ENCODE measurements around the gene GABRG1.

DNA sequence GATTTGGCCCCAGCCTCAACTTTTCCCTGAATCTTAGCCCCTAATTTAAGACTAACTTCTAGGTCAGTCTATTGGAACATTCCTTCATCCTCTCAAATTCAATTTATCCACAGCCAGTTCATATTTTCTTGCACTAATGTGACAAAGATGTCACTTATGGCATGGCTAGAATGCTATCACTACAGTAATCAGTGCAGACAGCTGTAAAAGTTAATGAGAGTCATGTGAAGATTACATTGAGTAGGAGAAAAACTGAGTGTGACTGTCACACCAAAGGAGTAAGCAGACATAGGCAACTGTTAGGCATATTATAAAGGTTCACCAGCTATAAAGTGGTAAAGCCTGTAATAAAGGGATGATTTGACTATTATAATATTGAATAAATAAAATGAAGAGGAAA is 42.6 kb downstream of the GABRG1 start:
- no peak for TF ChIP-seq POLR2AphosphoS5 (IDR thresholded peaks at IDR 0.05; ENCODE audit: low read depth)
- no peak for TF ChIP-seq EZH2 (IDR thresholded peaks at IDR 0.05; ENCODE audit: low read depth, unreplicated experiment)
- no peak for TF ChIP-seq CTCF (conservative IDR thresholded peaks at IDR 0.05; ENCODE audit: low read depth in 2 of 2)
- no peak for TF ChIP-seq REST (IDR thresholded peaks at IDR 0.05; ENCODE audit: unreplicated experiment)
- no peak for TF ChIP-seq CREB1 (CRISPR knock-in tag; IDR thresholded peaks at IDR 0.05; ENCODE audit: low read depth)
- TF ChIP-seq ZNF331 (CRISPR knock-in tag; IDR thresholded peaks at IDR 0.05; ENCODE audit: low read depth) = no peak
- TF ChIP-seq, protein P1, sequence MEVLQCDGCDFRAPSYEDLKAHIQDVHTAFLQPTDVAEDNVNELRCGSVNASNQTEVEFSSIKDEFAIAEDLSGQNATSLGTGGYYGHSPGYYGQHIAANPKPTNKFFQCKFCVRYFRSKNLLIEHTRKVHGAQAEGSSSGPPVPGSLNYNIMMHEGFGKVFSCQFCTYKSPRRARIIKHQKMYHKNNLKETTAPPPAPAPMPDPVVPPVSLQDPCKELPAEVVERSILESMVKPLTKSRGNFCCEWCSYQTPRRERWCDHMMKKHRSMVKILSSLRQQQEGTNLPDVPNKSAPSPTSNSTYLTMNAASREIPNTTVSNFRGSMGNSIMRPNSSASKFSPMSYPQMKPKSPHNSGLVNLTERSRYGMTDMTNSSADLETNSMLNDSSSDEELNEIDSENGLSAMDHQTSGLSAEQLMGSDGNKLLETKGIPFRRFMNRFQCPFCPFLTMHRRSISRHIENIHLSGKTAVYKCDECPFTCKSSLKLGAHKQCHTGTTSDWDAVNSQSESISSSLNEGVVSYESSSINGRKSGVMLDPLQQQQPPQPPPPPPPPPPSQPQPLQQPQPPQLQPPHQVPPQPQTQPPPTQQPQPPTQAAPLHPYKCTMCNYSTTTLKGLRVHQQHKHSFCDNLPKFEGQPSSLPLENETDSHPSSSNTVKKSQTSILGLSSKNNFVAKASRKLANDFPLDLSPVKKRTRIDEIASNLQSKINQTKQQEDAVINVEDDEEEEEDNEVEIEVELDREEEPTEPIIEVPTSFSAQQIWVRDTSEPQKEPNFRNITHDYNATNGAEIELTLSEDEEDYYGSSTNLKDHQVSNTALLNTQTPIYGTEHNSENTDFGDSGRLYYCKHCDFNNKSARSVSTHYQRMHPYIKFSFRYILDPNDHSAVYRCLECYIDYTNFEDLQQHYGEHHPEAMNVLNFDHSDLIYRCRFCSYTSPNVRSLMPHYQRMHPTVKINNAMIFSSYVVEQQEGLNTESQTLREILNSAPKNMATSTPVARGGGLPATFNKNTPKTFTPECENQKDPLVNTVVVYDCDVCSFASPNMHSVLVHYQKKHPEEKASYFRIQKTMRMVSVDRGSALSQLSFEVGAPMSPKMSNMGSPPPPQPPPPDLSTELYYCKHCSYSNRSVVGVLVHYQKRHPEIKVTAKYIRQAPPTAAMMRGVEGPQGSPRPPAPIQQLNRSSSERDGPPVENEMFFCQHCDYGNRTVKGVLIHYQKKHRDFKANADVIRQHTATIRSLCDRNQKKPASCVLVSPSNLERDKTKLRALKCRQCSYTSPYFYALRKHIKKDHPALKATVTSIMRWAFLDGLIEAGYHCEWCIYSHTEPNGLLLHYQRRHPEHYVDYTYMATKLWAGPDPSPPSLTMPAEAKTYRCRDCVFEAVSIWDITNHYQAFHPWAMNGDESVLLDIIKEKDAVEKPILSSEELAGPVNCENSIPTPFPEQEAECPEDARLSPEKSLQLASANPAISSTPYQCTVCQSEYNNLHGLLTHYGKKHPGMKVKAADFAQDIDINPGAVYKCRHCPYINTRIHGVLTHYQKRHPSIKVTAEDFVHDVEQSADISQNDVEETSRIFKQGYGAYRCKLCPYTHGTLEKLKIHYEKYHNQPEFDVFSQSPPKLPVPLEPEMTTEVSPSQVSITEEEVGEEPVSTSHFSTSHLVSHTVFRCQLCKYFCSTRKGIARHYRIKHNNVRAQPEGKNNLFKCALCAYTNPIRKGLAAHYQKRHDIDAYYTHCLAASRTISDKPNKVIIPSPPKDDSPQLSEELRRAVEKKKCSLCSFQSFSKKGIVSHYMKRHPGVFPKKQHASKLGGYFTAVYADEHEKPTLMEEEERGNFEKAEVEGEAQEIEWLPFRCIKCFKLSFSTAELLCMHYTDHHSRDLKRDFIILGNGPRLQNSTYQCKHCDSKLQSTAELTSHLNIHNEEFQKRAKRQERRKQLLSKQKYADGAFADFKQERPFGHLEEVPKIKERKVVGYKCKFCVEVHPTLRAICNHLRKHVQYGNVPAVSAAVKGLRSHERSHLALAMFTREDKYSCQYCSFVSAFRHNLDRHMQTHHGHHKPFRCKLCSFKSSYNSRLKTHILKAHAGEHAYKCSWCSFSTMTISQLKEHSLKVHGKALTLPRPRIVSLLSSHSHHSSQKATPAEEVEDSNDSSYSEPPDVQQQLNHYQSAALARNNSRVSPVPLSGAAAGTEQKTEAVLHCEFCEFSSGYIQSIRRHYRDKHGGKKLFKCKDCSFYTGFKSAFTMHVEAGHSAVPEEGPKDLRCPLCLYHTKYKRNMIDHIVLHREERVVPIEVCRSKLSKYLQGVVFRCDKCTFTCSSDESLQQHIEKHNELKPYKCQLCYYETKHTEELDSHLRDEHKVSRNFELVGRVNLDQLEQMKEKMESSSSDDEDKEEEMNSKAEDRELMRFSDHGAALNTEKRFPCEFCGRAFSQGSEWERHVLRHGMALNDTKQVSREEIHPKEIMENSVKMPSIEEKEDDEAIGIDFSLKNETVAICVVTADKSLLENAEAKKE (CRISPR knock-in tag; IDR thresholded peaks at IDR 0.05) = no peak
- TF ChIP-seq EZH2phosphoT487 (IDR thresholded peaks at IDR 0.05; ENCODE audit: unreplicated experiment) = no peak
- TF ChIP-seq NANOG (IDR thresholded peaks at IDR 0.05; ENCODE audit: borderline replicate concordance) = no peak
- TF ChIP-seq STAT1 (IDR thresholded peaks at IDR 0.05; ENCODE audit: unreplicated experiment) = no peak
- no peak for TF ChIP-seq ZNF114 (CRISPR knock-in tag; IDR thresholded peaks at IDR 0.05)
